Body of pancreas (tissue), 4 donors: ENCODE measurements around the gene KCNQ5.

Experiments
- CTCF ChIP-seq, 7 experiments: fragments of 450-650 bp in 4 of 7; fragments of 200-600 bp in 3 of 7; sonication (generic) in 3 of 7; IDR thresholded peaks; one replicate each; pipeline ENCODE4 v1.5.1; 2016 to 2019; ENCODE audit warnings: antibody characterized with exemption in 7 of 7
- POLR2A ChIP-seq, 3 donors: fragments of 450-650 bp; IDR thresholded peaks; one replicate each; pipeline ENCODE4 v1.6.1; 2016; ENCODE audit warnings: antibody characterized with exemption in 3 of 3, mild to moderate bottlenecking in 2 of 3

- TF ChIP-seq CTCF (IDR thresholded peaks at IDR 0.05) (no peak), POLR2A (IDR thresholded peaks at IDR 0.05) (no peak)
These were observed 536.0 kb downstream of the KCNQ5 start for GRCh38 chr6:73157870-73158269.
